H7 (cell line): ENCODE measurements around the gene SMARCD2. TPM values are rescaled to one million over a fixed set of nuclear protein-coding genes. Genes with fewer than 3 reads are reported as not detected.

Experiments used
- DNase-seq: peaks from one replicate; pipeline ENCODE4 v3.0.0; 2012
- H3K27me3 ChIP-seq: 2 replicates; pipeline ENCODE4 v1.6.0; 2011; ENCODE audit warnings: mild to moderate bottlenecking, low read length; ENCODE audit not compliant: control insufficient read depth, insufficient read depth
- H3K36me3 ChIP-seq: replicated peaks from 2 replicates; pipeline ENCODE4 v1.5.1; 2011; ENCODE audit warnings: low read length; ENCODE audit not compliant: control insufficient read depth, insufficient read depth
- H3K4me3 ChIP-seq: 2 replicates; pipeline ENCODE4 v1.5.1; 2011; ENCODE audit warnings: low read depth, mild to moderate bottlenecking, control low read depth, low read length, moderate library complexity; ENCODE audit not compliant: insufficient read depth
- total RNA-seq: library from RNA; depleted of rRNA; stranded (reverse); fragments of >200 nt; shearing (Covaris generic); gene quantifications from 2 replicates; pipeline ENCODE4 v1.2.3, GENCODE V29; 2014; rRNA removed

SMARCD2 gene
- total RNA-seq, 1 experiment from 2014 or later: 144 TPM

DNA sequence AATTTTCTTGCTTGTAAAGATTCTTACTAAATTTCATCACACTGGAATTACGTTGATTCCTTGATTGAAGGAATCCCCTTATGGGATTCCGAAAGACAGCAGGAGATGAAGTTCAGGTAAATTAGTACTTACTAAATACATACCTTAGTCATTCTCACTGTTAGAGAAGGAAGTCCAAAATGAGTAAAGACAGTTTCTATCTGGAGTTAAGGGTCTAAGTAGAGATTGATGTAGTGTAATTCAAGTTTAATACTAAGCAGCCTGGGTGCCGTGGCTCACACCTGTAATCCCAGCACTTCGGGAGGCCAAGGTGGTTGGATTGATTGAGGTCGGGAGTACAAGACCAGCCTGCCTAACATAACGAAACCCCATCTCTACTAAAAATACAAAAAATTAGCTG, 59.0 kb downstream of the SMARCD2 start:
- no peak overlapping the region for H3K4me3 ChIP-seq
- no peak for DNase-seq
- peaks cover 10% of the 10 kb centered on the region for H3K36me3 ChIP-seq
- no peaks in the 10 kb centered on the region for H3K27me3 ChIP-seq

Other genes starting within 250 kb of the SMARCD2 start
- gene TACO1, start 241.8 kb downstream of the SMARCD2 start, total RNA-seq: 20.0 and 22.2 TPM in 2 replicates
- gene MAP3K3, start 220.3 kb downstream of the SMARCD2 start, total RNA-seq: 37.6 and 38.2 TPM in 2 replicates
- gene LIMD2, start 142.6 kb downstream of the SMARCD2 start, total RNA-seq: 116 and 190 TPM in 2 replicates
- 28.5 and 33.4 TPM in 2 replicates for gene STRADA, start 100.9 kb downstream of the SMARCD2 start, total RNA-seq
- gene CCDC47, start 69.1 kb downstream of the SMARCD2 start, total RNA-seq: 30.6 and 36.4 TPM in 2 replicates
- gene DDX42, start 68.5 kb downstream of the SMARCD2 start, total RNA-seq: 34.5 and 41.8 TPM in 2 replicates
- gene PSMC5, start 15.3 kb downstream of the SMARCD2 start, total RNA-seq: 29.9 and 34.9 TPM in 2 replicates
- 30.0 and 54.1 TPM in 2 replicates for gene FTSJ3, start 15.0 kb downstream of the SMARCD2 start, total RNA-seq
- gene CSH2, start 31.0 kb upstream of the SMARCD2 start, total RNA-seq: not detected in 2 replicates
- not detected in 2 replicates for gene GH2, start 39.3 kb upstream of the SMARCD2 start, total RNA-seq
- 0.30 TPM in 1 of 2 replicates, not detected in the other for gene CSH1, start 53.9 kb upstream of the SMARCD2 start, total RNA-seq
- gene CSHL1, start 68.6 kb upstream of the SMARCD2 start, total RNA-seq: not detected in 2 replicates
- not detected in 2 replicates for gene GH1, start 76.2 kb upstream of the SMARCD2 start, total RNA-seq
- 2.4 and 2.6 TPM in 2 replicates for gene CD79B, start 89.6 kb upstream of the SMARCD2 start, total RNA-seq
- gene SCN4A, start 130.2 kb upstream of the SMARCD2 start, total RNA-seq: 4.8 and 6.8 TPM in 2 replicates
- 0.52 and 0.63 TPM in 2 replicates for gene PRR29, start 155.7 kb upstream of the SMARCD2 start, total RNA-seq
- 0.11 and 0.59 TPM in 2 replicates for gene ICAM2, start 177.9 kb upstream of the SMARCD2 start, total RNA-seq